HG02840 (cell line): ENCODE measurements around the gene IMMP2L.

ENCODE experiments used
- ATAC-seq: cut with Tn5 transposase; IDR thresholded peaks from one replicate; pipeline ENCODE4 v1.9.1; 2021; ENCODE audit warnings: mild to moderate bottlenecking, moderate library complexity, moderate number of reproducible peaks; ENCODE audit not compliant: unreplicated experiment, low FRiP score

IMMP2L gene

DNA sequence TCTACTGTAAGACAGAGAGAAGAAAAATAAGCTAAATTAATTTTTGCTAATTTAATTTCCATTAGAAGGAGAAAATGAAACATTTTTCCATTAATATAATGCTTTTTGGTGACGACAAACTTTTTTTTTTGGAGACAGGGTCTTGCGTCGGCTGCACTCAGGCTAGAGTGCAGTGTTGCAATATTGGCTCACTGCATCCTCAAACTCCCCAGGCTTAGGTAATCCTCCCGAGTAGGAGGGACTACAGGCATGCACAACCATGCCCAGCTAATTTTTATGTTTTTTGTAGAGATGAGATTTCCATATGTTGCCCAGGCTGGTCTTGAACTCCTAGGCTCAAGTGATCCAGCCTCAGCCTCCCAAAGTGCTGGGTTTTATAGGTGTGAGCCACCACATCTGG is 701.1 kb downstream of the IMMP2L start:
- ATAC-seq = no peak

DNA sequence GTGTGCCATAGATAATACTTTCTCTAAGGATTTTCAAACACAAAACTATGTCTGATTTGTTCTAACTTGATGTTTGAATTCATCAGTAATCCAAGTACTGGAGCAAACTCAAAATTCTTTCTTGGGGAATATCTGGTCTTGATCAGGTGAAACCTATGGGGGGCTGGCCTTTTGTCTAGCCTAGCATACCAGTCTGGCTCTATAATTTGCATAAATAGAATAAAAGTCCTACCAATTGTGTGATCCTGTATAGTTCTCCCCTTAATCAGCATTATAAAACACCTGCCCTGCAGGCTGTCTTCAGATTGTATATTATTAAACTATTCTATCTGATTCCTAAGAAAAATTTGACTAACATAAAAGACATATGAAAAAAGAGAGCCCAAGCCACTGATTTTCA is 705.2 kb downstream of the IMMP2L start:
- ATAC-seq = no peak

DNA sequence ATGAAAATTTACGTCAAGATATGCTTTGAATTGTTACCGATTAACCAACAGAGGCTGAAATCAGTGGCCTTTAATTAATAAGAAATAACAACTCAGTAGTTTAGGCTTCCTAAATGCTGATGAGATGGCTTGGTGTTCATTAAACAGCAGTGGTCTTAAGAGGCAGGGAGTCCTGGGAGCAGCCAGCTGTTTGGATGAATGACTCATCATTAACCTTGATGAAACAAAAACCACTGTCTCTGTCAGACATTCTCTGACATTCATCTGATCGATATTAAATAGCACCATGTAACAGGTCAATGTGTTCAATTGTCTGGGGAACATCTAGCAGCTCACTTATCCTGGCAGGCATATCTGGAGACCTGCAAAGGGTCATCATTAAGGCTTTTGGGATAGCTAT is 705.6 kb downstream of the IMMP2L start:
- no peak for ATAC-seq

DNA sequence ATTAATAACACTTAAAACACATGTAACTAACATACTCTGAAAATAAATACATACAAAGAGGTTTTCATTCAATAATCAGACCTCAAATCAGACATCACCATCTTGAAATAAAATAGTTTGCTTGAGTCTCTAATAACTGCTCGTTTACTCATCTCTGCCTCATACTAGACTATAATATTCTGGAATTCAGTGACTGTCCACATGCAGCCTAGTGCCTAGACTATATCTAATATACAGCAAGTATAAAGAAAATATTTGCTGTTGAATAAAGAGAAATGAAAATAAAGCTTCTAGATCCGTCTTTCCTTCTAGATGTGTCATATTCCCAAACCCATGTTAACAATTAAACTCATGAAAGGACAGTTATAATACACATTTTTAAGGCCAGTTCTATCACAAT is 707.6 kb downstream of the IMMP2L start:
- ATAC-seq = no peak

DNA sequence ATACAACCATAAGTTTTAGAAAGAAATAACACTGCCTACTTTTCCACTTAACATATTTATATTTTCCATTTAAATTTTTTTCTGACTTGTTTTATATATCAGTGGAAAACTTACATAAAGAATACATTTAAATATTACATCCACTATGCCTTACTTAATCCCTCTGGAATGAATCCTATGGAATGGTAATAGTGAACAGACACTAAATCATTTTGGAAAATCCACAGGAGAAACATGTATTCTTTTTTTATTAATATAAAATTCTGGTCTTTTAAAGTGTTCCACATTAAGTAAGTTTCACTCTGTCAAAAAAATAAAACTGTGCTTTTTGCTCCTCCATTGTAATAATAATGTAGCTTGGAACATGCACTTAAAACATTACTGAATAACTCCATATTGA is 708.1 kb downstream of the IMMP2L start:
- no peak for ATAC-seq

DNA sequence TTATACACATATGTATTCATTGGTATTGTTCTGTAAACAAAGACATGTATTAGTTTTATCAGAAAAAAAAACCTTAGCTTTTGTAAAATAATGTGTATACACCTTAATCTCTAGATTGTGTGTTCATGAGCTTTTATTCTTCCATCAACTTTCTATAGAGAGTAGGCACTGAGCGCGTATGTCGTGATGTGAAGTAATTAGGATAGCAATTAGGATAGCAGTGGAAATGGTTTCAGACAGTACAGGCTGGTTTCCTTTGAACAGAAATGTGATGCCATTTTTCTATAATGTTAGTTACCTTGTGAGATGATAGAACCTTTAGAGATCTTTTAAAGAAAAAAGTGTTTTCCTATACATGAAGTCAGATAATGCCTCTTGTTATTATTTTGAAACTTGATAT is 709.0 kb downstream of the IMMP2L start:
- ATAC-seq = no peak

DNA sequence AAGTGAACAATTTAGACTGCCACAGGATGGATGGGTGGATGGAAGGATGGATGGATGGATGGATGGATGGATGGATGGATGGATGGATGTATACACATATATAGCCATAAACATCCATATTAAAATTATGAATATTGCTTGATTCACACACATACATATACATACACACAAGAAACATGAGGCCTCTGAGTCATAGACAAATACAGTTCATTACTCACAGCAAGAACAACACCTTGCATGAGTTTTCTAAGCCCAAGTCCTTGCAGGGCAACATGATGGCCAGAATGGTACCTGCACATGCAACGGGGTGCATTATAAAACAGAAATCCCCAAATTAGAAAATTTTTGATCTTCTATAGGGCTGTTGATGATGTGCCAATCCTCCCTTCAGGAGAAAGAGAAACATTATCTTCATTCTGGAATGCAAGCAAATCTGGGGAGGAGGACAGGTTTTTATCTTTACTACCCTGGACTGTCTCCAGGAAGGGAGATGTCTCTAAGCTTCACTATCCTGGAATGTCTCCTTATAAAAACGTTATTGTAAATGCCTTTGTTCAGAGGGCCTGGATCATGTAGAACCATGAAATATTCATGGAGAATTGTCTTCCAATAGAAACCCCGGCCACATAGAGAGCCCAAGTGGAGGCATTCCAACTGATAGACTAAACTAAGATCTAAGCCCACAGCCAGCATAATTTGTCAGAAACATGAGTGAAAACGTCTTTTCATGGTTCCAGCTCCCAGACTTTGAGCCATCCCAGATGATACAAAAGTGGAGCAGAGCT is 709.9 kb downstream of the IMMP2L start:
- ATAC-seq = no peak

DNA sequence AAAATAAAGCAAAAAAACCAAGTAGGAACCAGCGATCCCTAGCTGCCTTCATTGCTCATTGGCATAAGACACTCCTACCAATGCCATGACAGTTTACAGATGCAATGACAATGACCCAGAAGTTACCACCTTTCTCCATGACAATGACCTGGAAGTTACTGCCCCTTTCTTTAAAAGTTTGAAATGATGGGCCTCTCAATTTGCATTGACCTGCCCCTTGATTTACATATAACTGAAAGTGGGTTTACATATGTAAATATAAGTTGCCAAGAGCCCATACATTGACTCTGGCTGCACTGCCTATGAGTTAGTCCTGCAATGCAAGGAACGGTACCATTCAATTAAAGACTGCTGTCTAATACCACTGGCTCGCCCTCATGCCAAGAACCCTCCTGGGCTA is 712.1 kb downstream of the IMMP2L start:
- no peak for ATAC-seq

DNA sequence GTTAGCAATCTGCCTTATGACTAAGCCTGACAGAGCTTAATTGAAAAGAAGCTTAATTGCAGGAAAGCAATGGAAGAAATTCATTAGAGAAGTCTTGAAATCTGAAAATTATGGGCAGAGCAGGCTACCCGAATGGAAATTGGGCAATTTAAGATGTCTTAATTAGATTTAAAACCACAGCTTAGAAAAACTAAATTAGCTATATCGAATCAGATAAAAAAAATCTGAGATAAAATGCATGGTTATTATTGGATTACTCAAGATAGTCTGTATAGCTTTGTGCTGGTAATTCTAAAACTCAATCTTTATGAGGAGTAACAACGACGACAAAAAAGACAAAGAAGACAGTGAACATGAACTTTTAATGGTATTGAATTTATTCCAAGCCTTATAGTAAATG is 719.5 kb downstream of the IMMP2L start:
- ATAC-seq = no peak

DNA sequence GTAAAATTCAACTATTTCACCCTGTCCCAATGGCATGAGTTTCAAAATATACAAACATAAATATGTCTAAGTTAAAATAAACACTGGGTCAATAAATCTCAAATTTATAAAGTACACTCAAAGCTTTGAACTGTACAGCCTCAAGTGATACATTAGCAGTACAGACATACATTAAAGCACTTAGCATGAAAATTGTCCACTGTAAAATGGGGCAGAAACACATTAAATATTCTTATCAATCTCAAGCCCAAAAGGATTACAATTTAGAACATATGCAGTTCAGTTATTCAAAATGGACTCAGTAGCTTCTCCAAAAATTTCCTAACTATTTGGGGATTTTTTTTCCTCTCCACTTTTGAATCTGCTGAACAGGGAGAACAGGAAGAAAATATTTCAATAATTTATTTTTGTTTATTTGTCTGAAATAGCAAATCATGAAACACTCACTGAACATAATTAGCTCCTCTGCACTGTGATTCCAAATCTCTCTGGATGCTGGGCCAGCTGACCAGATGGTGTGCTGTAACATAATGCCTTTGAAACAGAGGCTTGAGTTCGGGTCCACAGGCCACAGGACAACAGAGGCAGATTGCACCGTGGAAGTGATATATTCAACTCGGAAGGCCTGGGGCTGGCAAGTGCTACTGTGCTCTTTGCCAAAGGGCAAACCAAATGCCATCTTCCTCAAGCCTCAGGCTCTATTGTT is 720.3 kb downstream of the IMMP2L start:
- ATAC-seq = no peak

DNA sequence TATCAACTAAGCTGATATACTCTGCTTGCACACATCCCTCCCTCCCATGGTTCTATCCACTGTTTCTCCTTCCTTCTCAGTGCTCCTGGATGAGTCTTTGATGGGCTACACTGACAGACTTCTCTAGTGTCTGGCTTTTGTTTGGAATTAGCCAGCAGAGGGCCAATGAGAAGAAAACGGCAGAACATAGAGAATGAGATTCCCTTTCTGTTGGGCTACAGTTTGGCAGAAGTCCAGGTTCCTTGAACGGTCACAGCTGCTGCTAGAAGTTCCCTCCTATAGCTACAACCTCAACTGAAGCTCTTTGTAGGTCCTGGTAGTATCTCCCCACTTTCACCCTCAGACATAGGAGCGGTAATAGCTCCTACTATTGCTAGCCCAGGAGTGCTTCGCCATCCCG is 722.4 kb downstream of the IMMP2L start:
- no peak for ATAC-seq

DNA sequence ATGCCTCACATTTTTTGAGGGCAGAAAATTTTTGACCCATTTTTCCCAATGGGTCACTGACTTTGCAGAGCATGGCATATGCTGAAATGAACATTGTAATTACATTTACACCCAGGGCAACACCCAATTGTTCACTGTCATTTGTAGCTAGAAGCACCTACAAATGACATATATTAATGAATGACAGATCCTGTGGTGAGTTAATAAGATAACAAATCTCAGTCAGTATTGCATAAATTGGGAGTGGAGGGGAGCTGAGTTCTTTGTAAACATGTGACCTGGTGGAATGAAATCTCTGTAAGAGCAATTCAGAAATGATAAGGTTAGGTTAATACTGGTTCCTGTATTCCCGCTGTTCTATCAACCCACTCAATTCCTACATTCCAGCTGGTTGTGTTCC is 726.4 kb downstream of the IMMP2L start:
- ATAC-seq = no peak

DNA sequence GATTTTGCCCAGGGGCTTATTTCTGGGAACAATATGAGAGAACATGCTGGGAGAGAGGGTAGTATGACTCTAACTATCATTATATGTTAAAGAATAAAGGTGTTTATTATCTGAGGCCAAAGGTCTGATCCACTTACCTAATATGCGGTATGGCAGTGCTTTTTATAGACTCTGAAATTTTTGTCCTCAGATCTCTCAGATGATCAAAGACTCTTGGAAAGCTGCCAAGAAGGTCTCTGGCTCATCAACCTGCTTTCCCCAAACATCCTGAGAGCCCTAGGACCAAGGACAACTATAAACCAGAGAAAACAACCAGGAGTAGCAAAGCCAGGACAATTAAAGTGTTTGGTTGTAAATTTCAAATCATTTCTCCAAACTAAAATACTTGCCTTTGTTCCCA is 727.1 kb downstream of the IMMP2L start:
- no peak for ATAC-seq

DNA sequence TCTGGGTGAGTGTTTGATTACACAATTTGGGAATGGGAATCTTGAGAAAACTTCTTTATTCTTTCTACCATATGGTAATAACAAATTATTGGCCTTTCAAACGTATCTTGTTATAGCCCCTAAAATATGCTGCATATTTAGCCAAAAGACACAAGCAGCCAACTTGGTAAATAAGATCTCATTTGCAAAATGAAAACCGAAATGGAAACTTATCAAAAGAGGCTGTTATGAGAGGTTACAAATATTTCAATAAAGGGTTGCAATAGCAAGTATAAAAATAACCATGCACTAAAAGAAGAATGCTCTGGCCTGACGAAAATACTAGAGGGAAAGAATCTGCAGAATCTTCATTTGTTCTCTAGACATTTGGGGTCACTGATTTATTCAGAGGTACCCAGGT is 730.9 kb downstream of the IMMP2L start:
- ATAC-seq = no peak

DNA sequence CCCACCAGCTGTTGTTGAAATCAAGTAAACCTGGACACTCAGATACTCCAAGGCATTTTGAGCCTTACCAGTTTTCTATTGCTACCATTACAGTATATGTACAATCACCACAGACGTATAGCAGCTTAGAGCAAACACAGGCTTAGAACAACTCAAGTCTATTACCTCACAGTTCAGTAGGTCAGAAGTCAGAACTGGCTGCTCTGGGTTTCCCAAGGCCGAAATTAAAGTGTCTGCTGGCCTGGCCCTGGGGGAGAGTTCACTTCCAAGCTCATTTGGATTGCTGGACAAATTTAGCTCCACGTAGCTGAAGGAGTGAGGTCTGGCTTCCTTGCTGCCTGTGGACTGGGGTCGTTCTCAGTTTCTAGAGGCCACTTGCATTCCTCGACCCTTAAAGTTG is 731.5 kb downstream of the IMMP2L start:
- ATAC-seq = no peak

DNA sequence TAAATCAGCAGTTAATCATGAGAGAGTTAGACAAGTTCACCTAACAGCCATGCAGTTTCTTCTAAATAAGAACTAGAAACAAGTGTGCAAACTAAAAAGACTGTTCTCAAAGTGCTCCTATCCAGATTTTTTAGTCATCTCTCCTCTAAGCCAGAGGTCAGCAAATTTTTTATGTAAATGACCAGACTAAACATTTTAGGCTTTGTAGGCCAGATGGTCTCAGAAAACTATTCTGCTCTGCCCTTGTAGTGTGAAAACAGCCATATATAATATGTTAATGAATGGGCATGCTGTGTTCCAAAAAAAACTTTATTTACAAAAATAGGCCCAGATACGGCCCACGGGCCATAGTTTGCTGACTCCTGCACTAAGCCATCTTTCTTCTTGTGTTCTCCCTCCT is 734.4 kb downstream of the IMMP2L start:
- ATAC-seq = no peak

DNA sequence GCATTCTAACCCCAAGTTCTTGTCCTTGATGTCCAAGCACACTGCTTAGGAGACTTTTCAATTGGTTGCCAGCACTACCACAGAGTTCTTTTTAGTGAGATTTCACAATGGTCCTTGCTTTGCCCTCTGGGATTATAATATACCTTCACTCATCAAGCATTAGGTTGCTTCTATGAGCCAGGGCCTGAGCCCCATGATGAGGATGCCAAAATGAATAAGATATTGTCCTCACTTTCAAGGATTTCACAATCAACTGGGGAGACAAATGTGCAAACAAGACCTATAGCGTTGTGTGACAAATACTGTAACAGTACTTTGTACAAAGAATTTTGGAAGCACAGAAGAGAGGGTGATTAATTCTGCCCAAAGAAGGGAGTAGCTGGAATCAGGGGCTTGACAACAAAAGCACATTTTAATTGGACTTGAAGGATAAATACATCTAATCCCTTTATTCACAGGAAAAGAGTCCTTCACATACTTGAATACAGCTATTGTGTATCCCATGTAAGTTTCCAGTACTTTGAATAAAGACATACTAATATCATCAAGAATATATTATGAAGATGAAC is 734.9 kb downstream of the IMMP2L start:
- ATAC-seq = no peak

DNA sequence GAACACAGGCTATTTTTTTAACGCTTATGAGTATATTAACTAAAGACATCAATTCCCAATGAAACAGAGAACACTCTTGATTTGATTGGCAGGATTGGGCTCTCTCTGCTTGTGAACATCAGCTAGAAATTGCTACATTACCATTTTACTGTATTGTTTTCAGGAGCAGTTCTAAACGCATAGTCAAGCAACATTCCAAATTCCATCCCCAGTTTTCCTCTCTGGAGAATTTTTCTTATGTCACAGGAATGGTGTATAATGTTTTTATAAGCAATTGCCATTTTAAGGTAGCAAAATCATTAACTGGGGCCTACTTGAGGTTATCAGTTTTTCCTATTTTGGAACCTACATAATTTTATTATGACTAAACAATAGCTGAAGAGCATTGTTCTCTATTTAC is 748.3 kb downstream of the IMMP2L start:
- ATAC-seq = no peak

DNA sequence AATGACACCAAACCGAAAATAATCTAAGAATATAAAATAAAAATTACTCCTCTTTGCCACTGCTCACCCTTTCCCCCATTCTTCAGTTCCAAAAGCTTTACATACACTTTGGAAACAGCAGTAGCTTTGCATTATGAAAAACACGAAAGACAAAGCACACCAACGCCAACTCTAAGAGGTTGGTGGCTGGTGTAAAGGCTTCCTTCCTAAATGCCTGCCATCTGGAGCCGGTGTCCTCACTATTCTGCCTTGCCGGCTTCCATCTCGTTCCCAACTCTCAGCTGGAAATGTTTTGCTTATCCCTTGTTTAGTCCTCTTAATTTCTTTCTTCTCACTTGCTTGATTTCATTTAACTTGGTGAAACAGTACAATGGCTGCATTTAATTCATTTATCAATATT is 752.5 kb downstream of the IMMP2L start:
- no peak for ATAC-seq

DNA sequence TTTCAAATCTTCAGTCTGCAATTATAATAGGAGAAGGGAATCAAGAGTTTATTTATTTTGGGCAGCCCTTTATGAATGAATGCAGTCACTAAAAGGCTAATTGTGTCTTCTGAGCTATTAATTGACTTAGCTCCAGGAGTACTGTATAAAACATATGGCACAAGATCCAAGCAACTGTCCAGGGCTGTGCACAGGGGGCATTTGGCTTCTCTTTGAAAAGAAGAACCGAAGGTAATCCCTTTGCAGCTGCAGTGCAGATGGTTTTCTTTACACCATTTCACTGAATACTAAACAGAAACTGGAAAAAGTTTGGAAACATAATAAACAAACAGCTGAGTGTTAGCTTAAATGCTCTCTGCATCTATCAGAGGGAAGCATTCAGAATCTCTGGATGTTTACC is 753.9 kb downstream of the IMMP2L start:
- ATAC-seq = no peak

DNA sequence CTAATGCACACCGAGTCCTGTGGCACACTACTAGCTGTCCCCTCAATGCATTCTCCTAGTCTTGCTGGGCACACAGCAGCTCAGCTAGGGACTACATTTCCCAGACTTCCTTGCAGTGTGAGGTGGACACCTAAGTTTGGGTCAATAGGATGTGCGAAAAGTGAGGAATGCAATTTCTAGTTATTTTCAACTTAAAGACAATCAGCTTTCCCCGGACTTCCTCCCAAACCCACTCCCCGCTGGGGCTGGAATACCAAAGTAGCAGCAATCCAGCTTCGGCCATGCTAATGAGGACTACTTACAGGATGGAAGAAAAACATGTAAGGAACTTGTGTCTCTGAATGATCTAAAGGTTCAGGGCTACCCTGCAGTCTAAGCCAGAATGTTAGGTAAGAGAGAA is 757.8 kb downstream of the IMMP2L start:
- no peak for ATAC-seq

DNA sequence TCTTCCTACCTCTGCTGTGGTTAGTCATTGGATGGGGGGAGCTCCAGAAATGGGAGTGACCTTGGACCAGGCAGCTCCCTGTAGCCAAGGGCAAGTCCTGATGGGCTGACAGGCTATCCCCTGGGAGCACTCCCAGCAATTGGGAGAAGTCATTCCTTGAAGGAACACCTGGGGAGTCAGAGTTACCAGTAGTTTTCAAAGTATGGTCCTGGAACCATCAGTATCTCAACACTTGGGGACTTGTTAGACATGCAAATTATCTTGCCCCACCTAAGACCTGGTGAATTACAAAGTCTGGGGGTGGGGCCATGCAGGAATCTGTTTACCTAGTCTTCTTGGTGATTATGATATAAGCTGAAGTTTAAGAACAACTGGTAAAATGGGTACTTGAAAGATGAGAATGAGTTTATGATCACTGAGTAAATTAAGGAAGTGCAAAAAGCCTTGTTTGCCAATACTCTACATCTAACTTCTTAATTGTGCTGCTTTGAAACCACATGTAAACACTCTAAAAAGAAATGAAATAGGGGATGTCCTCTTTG is 758.6 kb downstream of the IMMP2L start:
- no peak for ATAC-seq
